HG03097 (cell line): ENCODE measurements around the gene MMP15.
"Not testable (repeated sequence)": the region's sequence is repeated elsewhere in the genome, so short reads cannot be mapped to it uniquely, and the experiment has no call there.

Experiments used
- ATAC-seq: cut with Tn5 transposase; IDR thresholded peaks from one replicate; pipeline ENCODE4 v1.9.1; 2021; ENCODE audit not compliant: unreplicated experiment, low FRiP score

The MMP15 gene

DNA sequence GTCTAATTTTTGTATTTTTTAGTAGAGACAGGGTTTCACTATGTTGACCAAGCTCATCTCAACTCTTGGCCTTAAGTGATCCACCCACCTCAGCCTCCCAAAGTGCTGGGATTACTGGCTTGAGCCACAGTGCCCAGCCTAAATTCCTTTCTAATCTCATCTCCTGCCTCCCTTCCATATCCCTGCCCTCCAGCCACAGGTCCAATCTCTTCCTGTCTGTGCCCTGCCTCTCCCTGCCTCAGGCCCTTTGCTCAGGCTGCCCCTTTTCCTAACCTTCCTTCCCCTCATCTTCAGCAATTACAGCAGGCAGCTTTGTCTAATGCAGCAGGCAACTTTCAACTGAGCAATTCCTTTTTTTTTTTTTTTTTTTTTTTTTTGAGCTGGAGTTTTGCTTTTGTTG lies 56.8 kb downstream of the MMP15 start:
- no peak for ATAC-seq

DNA sequence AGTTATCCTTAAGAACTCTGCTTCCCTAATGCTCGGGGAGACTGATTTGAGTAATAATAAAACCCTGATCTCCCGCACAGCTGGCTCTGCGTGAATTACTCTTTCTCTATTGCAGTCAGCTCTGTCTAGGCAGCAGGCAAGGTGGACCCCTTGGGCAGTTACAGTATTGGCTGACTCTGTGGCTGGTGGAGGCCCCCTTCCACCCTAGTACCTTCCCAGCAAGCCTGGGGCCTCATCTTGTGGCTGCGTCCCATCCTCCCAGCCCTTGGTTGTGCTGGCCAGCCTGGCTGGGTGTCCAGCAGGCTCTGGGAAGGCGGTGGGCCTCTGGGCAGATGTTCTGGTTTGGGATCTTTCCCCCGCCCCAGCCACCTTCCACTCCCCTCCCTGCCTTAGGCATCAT lies 59.1 kb downstream of the MMP15 start:
- ATAC-seq: no peak

GRCh38 chr16:58085171-58085570 lies 59.6 kb downstream of the MMP15 start:
- no peak for ATAC-seq

DNA sequence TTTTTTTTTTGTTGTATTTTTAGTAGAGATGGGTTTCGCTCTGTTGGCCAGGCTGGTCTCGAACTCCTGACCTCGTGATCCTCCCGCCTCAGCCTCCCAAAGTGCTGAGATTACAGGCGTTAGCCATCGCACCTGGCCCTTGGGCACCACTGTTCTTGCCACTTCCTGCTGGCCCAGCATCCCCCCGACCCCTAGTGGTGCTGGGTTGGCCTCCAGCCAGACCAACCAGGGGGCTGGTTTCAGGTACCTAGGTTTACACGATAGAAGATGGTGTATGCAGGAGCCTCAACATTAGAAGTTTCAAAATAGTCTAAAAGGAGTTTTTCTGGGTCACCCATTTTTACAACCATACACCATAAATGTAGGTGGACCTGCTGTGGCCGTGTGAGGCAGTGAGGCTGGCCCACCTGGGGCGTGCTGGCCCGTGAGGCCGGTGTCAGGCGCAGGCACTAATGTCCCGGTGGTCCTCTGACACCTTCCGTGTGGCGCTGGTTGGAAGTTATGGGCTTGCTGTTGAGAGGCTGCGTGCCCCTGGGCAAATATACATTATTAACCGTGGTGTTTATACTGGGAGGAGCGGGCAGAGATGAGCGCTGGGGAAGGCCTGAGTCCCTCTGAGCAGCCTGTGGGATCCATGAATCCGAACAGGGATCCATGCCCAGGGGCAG lies 60.2 kb downstream of the MMP15 start:
- no peak for ATAC-seq

DNA sequence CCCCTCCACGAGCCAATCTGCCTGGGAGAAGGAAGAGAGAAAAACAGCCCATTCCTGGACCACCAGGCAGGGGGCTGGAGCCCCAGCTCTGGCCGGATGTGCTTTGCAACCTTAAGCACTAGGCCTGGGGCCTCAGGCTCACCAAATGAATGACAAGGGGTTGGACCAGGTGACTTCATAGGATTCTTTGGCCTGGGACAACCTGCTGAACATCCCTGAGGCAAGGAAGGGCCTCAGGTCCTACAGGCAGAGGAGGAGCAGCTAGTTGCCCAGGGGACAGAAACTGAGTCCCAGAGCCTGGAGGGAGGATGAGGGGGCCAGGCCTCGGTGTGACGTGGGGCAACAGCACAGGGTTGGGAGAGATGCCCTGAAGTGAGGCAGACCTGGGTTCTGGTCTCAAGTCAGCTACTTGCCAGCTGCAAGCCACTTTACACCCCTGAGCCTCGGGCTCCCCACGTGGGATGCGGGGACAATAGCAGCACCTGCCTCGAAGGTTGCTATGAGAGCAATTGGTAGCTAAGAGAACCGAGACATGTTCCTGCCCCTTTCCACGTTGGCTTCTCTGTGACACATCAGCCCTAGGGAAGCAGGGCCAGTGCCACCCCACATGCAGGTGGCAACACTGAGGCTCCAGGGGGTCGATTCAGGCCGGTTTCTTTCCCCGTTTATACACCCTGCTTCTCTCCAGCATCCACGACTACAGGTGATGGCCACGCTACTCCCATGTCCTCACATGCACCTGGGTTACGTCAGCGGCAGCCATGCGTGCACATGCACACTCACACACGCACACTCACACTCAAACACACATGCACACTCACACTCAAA lies 61.0 kb downstream of the MMP15 start:
- no peak for ATAC-seq

DNA sequence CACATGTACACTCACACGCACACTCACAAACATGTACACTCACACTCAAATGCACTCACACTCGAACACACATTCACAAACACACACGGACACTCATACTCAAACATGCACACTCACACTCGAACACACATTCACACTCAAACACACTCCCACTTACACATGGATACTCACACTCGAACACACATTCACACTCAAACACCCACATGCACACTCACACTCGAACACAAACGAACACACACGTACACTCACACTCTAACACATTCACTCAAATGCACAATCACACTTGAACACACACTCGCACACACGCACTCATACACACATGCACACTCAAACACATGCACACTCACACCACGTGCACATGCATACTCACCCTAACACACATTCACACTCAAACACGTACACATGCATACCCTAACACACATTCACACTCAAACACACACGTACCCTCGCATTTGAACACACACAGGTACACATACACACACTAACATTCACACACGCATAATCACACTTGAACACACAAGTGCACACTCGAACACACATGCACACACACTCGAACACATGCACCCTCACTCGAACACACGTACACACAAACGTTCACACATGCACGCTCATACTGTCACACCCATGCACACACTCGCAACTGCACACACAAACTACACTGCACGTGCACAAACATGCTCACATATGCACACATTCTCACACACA lies 61.8 kb downstream of the MMP15 start:
- no peak for ATAC-seq

DNA sequence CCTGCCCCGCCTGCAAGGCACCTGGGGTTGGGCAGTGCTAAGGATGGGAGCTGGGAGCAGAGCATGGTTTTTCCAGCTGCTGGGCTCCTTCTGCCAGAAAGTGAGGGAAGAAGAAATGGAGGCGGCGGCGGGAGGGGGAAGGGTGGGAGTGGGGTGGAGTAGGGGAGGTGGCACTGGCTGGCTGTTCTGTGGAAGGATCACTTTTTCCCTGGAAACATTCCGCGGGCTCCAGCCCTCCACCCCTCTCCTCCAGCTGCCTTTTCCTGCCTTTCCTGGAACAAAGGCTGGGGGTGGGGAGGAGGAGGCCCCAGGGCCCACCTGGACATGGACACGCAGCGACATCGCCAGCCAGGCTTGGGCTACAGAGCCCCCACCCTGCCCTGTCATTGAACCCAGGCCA lies 62.5 kb downstream of the MMP15 start:
- ATAC-seq: no peak

GRCh38 chr16:58090396-58090795 lies 64.8 kb downstream of the MMP15 start:
- not testable (repeated sequence) for ATAC-seq

DNA sequence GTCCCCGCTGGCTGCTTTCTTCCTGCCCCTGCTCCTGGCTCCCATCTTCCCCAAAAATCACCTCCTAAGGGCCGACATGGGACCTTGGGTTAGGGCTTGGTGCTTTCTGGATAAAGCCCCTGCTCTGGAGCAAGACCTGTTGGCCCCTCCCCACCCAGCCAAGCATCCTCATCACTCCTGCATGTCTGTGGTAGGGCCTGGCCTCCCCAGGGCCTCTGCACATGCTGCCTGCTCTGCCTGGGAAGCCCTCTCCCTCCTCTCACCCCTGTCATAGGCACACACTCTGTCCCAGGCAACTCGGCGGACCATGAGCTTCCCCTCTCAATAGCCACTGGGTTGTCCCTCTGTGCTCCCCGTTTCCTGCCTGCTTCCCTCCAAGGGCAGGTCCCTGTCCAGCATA lies 68.5 kb downstream of the MMP15 start:
- no peak for ATAC-seq

DNA sequence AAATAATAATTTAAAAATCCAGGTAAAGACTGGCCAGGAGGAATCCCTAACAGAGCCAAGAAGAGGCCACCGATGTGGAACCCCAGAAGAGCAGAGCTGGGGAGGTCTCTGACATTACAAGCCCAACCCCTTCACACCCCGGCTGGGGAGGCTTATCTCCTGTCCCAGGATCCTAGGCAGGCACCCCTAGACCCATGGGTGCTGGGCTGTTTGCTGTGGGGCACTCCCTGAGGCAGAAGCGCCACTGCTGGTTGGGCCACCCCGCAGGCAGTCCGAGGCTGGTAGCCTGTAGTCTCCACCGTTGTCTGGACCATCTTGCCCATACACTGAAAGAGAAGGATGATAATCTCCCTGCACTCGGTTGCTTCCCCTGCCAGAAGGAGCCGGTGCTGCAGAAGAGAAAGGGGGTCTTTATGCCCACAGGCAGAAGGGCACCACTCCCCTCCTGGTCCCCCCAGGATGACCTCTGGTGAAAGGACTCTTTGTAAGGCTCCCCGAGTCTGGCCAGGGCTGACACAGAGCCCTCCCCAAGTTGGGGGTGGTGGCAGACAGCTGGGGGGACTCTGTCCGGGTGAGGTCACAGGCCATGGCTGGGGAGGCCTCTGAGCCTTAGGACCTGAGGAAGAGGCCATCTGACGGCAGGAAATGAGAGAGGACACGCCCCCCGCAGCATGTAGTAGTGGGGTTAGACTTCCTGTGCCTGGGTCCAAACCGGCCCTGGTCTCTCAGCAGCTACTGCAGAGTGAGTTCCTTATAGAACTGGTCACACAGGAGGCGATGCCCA lies 69.4 kb downstream of the MMP15 start:
- no peak for ATAC-seq

GRCh38 chr16:58095575-58095960 lies 70.0 kb downstream of the MMP15 start:
- ATAC-seq: not testable (repeated sequence)

DNA sequence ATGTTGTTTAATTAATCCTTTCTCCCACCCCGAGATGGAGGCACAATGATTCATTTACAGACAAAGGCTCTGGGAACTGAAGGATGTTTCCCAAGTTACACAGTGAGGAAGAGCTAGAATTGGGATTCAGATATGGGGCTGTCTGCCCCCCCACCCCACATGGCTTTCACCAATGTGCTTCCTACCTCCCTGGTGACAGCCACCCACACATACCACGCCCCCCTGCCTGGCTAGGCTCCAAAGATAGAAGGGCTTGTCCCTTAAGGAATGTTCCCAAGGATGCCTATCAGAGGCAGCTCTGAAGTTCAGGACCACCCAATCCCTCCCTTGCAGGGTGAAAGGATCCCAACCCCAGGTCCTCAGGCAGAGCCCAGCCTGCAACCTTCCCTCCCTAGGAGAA lies 70.7 kb downstream of the MMP15 start:
- ATAC-seq: no peak
